Kidney glomerular epithelial cell (primary cell): ENCODE results near the gene ZG16.

Source experiments
- DNase-seq: peaks from one replicate; lab custom pipeline; 2025; lab: John Stamatoyannopoulos, UW

The ZG16 gene

DNA sequence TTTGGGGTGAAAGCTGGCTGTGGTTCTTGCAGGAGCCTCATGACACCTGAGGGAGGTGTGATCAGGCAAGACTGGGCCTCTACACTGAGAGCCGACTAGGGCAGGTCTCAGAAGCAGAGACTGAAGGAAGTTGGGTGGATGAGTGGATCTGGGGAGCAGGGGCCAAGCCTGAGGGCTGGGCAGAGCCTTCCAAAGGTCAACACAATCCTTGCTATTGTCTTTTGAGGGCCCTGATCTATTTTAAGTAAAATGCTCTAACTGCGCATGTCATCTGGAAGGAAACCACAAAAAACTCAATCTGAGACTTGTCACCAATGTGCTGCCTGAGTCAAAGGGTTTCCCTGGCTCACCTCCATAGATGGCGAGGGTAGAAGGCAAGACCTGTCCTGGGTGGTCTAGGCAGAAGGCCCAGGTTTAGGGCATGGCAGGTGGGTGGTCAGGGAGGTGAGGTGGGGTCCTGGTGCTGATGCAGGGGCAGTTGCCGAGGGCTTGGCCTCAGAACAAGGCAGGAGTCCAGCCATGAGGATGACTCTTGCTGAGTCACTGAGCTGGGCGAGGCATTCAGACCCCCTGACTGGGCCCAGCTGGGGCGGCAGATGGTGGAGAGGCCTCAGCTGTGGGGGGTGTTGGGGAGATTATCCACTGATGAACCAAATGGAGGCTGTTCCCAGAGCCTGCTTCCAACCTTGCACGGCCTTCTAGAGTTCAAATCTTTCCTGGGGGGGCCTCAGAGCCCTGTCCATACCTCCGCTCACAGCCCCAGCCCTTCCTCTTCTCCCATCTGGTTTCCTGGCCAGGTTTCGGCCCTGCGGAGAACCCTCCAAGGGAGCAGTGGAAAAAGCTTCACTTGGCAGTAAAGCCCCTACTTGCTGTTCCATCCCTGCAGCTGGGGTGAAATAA lies 47.3 kb downstream of the ZG16 start:
- no peak for DNase-seq

GRCh38 chr16:29826342-29826695 lies 48.3 kb downstream of the ZG16 start:
- no peak for DNase-seq

DNA sequence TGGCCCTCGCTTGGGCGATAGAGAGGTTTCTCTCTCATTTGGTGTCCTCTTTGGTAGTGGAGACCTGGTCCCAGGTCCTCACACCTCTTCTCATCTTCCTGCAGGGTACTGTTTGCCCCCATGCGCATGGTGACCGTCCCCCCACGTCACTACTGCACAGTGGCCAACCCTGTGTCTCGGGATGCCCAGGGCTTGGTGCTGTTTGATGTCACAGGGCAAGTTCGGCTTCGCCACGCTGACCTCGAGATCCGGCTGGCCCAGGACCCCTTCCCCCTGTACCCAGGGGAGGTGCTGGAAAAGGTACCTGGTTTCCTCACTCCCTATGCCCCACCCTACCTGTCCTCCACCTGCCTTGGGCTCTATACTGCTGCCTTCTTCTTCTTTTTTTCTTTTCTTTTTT lies 52.7 kb downstream of the ZG16 start:
- DNase-seq = no peak

DNA sequence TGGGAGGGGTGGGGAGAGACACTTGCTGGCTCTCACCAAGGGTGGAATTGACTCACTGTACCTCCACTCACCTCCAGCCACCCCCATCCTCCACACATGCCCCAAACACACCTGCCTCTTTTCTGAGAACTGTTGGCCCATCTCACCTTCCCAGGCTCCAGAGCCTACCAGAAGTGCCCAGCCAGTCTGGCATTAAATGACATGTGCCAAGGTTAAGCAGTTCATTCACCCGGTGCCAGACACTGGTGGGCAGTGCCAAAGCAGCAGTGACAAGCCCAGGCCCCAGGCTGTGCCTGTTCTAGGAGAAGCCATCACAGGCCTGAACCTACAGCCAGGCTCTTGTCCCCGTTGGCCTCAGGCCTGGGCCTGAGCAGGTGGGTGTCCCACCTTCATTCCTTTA lies 53.4 kb downstream of the ZG16 start:
- no peak for DNase-seq
